Stimulated activated CD4-positive, alpha-beta T cell treated with anti-CD3 and anti-CD28 coated beads, Interleukin-12 subunit alpha, Interleukin-12 subunit beta, amount 100 ng/mL, for 48 hours (primary cell): ENCODE measurements around the gene OCA2.
"Not testable (repeated sequence)": the region's sequence is repeated elsewhere in the genome, so short reads cannot be mapped to it uniquely, and the experiment has no call there.

Experiments used
- DNase-seq, 3 donors: peaks; one replicate each; pipeline ENCODE4 v3.0.0-alpha.2; 2020; ENCODE audit warnings: low read depth in 2 of 3, low spot score in 1 of 3

OCA2 gene

GRCh38 chr15:27787931-27788330, 311.2 kb downstream of the OCA2 start:
- no peak for DNase-seq

DNA sequence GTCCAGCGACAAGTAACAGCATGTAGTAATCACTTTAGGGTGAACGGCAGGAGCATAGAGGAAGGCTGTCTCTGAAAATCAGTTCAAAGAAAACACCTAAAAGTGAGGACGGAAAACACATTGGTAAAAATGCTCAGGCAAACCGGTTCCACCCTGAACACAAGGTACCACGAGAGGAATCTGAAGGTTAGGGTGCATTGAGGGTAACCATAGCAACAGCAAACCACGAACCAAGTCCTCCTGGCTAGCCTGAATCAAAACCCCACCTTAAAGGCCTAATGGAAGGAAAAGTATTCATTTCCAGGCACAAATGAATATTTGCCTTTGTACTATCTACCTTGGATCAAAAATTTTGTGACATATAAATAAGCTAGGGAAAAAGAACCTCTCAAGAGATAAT, 315.0 kb downstream of the OCA2 start:
- no peak for DNase-seq

DNA sequence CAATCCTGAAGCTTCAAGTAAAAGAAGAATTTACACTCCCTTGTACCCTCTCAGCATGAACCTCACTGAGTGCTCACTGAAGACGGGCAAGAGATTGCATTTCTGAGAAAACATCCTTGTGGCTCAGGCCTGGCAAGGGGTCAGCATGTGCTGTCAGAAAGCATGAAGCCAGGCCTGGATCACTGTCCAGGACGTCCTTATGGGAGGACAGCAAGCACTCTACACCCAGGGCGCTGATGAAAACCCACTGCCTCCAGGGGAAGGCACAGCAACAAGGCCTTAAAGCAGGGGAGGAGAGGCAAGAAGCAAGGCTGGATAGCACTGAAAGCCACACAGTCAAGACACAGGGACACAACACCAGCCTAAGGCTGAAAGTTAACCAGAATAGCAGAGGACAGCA, 315.4 kb downstream of the OCA2 start:
- no peak for DNase-seq

DNA sequence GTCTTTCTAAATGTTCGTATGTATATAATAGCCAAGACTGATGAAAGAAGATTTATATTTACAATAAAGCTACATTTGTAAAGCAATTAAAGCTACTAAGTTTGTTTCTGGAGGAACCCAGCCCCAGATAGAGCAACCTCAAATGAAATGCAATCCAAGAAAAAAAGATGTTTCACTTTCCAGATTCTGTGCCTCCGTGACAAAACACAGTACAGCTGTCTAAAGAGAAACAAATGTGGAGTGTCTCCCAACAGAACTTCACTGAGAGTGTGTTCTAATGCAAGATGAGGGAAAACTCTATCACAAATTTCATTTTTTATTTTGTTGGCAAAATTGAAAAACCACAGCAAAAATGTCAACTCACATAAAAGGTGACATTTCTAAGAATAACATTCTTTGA, 317.0 kb downstream of the OCA2 start:
- DNase-seq: no peak

DNA sequence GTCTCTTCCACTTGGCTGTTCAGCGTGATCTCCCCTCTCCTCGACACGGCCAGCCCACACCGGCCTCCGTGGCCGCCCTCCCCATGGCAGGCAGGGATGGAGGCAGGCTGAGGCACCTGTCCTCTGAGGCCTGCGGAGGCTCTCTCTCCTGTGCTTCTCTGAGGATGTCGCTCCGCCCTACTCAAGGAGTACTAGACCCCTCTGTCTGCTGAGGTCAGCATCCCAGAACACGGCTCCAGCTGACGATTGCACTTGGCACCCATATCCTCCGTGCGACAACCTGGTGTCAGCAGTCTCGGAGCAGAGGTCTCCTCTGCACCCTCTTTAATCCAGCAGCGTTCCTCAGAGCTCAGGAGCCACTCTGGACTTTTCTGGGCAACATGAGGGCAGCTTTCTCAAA, 322.6 kb downstream of the OCA2 start:
- DNase-seq: no peak

- no peak for DNase-seq
Measured at GRCh38 chr15:27774638-27775037, 324.5 kb downstream of the OCA2 start.

DNA sequence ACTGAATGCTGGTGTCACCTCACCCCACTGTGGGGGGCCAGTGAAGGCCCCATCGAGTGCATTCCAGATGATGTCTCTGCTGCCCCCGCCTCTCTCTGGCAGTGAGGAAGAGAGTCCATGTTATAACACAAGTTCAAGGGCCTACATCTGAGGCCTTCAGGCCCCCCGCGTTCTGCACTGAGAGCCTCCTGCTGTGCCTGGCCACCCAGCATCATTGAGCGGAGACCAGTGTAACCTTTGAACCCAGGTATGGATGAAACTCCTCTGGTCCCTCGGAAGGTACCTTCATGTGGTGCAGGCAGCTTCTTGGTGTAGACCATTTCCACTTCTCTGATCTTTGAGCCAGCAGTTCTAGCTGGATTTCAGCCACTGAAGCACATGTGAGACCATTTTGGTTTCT, 324.9 kb downstream of the OCA2 start:
- DNase-seq: no peak

DNA sequence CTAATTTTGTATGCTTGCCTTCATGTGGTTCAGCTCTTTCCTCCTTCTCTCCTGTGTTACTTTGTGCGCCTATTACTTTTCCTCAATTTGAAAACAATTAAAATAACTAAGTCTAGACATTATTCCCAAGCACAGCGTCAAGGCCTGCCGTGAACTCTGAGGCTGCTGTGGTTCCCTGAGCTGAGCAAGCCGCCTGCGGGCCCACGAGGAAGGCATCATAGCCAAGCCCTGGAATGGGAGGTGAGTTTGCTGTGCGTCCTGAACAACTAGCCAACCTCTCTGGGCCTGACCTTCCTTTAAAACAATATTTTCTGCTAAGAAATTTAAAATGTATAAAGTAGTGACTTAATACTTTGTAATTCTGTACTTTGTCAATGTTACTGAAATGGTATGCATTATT, 327.2 kb downstream of the OCA2 start:
- no peak for DNase-seq

DNA sequence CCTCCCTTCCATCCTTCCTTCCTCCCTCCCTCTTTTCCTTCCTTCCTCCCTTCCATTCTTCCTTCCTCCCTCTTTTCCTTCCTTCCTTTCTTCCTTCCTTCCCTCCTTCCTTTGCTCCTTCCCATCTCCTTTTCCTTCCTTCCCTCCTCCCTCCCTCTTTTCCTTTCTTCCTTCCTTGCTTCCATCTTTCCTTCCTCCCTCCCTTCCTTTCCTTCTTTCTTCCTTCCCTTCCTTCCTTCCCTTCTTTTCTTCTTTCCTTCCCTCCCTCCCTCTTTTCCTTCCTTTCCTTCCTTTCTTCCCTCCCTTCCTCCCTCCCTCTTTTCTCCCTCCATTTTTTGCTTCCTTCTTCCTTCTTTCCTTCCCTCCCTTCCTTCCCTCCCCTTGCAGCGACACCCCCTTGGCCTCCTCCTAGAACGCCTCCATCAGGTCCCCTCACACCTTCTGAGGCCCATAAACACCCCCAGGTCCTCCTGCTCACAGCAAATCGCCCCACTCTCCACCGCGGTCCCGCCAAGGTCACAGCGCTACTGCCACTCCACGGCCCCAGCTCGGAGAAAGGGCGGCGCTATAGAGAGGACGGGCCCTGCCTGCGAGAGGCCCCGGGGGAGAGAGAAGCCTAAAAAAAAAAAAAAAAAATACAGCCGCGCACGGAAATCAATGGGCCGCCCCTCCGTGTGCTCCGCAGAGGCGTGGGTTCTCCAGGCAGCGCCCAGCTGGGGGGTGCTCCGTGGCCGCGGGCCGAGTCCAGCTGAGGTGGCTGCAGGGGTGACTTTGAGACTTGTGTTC, 328.2 kb downstream of the OCA2 start:
- DNase-seq: no peak

- DNase-seq: no peak
Measured at GRCh38 chr15:27770086-27770607, 329.0 kb downstream of the OCA2 start.

DNA sequence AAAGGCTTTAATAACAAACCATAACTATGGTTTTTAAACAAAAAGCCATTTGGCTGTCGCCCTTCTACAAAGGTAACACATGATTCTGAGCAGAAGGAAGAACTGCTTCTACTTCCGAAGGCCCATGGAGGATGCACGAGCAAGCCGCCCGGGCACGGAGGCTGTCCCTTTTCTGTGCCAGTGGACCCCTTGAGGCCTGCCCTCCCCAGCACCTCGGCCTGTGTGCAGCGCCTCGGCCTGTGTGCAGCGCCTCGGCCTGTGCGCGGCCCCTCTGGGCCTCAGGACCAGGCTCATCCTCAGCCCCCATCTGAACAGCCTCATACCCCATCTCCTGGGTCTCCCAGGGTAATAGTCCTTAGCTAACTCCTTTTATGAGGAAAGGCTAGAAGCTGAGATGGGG, 329.5 kb downstream of the OCA2 start:
- DNase-seq: no peak

GRCh38 chr15:27768732-27769475, 330.2 kb downstream of the OCA2 start:
- no peak for DNase-seq

DNA sequence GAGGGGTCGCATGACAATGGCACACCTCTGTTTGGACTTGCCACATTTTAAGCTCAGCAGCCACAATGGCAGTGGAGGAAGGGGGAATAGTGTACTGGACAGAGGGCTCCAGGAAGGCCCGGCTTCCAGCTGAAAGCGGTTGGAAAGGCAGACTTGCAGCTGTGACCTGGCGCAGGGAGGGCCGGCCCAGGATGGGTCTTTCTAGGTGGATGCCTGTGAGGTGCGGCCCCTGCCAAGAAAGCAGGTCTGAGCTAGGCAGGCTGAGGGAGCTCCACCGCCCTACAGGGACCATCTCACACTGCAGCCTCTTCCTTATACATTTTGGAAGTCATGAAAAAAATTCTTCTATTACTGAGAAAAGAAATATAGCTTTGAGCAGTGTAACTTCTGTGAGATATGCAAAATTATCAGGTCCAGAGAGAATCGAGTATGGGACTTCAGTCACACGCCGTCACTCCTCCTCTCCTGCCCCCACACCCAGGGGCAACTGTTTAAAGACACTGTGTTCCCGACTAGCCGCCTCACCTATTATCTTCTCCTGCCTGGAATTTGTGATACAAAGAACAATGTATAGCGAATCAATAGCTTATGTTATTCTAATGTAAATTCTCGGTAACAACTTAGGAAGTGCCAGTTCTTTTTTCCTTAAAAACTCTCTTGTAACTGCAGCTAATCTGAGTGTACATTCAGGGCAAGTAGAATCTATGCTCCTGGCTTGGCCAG, 331.0 kb downstream of the OCA2 start:
- no peak for DNase-seq

DNA sequence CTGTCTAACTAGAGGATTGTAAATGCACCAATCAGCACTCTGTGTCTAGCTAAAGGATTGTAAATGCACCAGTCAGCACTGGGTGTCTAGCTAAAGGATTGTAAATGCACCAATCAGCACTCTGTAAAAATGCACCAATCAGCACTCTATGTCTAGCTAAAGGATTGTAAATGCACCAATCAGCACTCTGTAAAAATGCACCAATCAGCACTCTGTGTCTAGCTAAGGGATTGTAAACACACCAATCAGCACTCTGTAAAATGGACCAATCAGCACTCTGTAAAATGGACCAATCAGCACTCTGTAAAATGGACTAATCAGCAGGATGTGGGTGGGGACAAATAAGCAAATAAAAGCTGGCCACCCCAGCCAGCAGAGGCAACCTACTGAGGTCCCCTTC, 331.7 kb downstream of the OCA2 start:
- DNase-seq: not testable (repeated sequence)

- no peak for DNase-seq
Measured at GRCh38 chr15:27764339-27764738, 334.8 kb downstream of the OCA2 start.

DNA sequence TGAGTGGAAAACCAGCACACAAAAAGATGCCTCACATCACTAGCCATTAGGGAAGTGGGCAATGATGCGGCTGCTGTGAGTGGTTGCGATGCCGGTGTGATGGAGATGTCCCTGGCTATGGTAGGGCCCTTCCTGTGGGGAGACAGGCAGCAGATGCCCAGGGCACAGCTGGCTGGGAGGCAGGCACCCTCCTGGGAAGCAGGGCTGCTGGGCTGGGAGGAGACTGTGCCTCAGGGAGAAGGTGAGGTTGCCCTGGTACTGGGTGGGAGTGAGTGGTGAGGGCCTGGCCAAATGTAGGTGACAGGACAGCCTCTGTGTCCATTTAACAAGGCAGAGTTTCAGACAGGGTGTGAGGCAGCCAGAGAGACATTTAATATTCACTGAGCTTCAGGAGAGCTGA, 335.6 kb downstream of the OCA2 start:
- no peak for DNase-seq

GRCh38 chr15:27762471-27762870, 336.6 kb downstream of the OCA2 start:
- no peak for DNase-seq

GRCh38 chr15:27757052-27757451, 342.1 kb downstream of the OCA2 start:
- DNase-seq: no peak

DNA sequence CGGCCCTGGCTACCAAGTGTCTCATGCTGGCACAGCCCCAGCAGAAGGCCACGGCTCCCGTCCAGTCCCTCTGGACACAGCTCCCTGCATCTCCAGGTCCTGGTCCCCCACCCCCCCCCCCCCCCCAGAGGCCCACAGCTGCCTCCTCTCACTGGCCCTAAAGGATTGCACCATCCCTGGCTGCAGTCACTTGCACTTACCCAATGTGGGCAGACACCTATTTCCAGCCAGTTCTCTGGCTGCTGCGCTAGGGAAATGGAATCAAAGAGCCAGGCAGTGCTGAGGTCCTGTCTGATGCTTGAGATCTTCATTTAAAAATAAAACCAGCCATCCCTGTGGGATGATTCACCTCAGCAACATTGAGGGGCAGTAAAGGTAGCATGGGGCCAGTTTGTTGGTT, 346.4 kb downstream of the OCA2 start:
- DNase-seq: no peak

DNA sequence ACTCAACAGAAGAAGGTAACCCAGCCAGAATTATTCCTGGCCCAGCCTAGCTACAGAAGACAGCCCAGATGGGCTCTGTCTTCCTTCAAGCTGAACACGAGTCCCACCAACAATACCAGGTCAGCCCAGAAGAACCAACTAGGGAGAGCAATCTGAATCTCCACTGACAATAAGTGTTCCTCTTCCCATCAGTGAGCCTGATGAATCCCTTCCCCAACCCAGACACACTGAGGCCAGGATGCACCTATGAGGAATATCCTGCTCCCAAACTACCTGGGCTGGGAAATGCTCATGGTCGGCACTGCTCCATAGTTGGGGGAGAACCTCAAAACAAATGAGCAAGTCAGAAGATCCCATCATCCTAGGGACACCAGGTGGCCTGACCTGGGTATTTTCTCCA, 351.1 kb downstream of the OCA2 start:
- no peak for DNase-seq

- no peak for DNase-seq
Measured at GRCh38 chr15:27746401-27746955, 352.6 kb downstream of the OCA2 start.

- DNase-seq: no peak
Measured at GRCh38 chr15:27744641-27745040, 354.5 kb downstream of the OCA2 start.
